G401.6 (cell line): ENCODE data around the gene SHROOM2.
"Not testable (repeated sequence)": the region's sequence is repeated elsewhere in the genome, so short reads cannot be mapped to it uniquely, and the experiment has no call there.

Experiments
- FAIRE-seq: peaks from 2 replicates; lab custom pipeline; 2012; peaks lifted over from hg19 to GRCh38; lab: Jason Lieb, UNC

The SHROOM2 gene, protein sequence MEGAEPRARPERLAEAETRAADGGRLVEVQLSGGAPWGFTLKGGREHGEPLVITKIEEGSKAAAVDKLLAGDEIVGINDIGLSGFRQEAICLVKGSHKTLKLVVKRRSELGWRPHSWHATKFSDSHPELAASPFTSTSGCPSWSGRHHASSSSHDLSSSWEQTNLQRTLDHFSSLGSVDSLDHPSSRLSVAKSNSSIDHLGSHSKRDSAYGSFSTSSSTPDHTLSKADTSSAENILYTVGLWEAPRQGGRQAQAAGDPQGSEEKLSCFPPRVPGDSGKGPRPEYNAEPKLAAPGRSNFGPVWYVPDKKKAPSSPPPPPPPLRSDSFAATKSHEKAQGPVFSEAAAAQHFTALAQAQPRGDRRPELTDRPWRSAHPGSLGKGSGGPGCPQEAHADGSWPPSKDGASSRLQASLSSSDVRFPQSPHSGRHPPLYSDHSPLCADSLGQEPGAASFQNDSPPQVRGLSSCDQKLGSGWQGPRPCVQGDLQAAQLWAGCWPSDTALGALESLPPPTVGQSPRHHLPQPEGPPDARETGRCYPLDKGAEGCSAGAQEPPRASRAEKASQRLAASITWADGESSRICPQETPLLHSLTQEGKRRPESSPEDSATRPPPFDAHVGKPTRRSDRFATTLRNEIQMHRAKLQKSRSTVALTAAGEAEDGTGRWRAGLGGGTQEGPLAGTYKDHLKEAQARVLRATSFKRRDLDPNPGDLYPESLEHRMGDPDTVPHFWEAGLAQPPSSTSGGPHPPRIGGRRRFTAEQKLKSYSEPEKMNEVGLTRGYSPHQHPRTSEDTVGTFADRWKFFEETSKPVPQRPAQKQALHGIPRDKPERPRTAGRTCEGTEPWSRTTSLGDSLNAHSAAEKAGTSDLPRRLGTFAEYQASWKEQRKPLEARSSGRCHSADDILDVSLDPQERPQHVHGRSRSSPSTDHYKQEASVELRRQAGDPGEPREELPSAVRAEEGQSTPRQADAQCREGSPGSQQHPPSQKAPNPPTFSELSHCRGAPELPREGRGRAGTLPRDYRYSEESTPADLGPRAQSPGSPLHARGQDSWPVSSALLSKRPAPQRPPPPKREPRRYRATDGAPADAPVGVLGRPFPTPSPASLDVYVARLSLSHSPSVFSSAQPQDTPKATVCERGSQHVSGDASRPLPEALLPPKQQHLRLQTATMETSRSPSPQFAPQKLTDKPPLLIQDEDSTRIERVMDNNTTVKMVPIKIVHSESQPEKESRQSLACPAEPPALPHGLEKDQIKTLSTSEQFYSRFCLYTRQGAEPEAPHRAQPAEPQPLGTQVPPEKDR (N-terminal part only)

DNA sequence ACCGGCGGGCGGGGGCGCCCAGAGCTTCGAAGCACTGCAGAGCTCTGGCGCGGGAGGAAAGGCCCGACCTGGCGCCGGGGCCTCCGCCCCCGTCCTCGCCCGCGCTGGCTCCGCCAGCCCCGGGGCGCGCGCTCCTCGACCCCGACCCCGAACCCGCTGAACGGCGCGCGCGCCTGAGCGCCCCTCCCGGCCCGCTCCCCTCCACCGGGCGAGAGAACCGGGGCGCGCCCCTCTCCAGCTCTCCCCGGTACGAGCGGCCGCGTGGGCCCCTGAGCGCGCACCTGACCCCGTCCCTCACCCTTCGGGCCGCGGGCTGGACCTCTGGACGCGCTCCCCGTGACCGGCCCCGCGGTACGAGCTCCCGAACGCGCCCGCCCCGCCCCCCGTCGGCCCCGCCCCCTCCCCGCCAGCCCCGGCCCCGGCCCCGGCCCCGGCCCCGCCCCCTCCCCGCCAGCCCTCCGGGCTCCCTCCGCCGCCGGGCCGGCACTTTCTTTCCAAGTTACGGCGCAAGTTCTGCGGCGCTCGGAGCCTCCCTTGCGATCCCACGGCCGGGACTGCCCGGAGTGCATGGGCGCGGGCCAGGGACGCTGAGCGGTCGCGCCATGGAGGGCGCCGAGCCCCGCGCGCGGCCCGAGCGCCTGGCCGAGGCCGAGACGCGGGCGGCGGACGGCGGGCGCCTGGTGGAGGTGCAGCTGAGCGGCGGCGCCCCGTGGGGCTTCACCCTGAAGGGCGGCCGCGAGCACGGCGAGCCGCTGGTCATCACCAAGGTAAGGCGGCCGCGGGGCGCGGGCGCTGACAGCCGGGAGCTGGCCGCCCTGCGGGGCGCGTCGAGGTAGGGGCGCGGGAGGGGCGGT lies at the start of gene SHROOM2:
Gene SHROOM2, plus strand, starts transcription at position 486 of the 854 bp plus-strand sequence. Its CDS starts 117 bp downstream, at position 603.
- no peak for FAIRE-seq

DNA sequence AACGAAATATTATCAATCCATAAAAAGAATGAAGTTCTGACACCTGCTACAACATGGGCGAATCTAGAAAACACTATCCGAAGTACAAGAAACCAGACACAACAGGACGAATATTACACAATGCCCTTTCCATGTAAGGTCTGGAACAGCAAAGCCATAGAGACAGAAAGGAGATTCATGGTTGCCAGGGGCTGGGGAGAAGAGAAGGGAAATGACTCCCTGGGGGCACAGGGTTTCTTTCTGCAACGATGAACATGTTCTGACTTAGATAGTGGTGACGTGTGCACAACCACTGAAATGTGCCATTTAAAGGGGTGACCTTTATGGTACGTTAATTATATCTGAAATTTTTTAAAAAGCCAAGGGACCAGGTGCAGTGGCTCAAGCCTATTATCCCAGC lies 48.9 kb upstream of the SHROOM2 start:
- no peak for FAIRE-seq

DNA sequence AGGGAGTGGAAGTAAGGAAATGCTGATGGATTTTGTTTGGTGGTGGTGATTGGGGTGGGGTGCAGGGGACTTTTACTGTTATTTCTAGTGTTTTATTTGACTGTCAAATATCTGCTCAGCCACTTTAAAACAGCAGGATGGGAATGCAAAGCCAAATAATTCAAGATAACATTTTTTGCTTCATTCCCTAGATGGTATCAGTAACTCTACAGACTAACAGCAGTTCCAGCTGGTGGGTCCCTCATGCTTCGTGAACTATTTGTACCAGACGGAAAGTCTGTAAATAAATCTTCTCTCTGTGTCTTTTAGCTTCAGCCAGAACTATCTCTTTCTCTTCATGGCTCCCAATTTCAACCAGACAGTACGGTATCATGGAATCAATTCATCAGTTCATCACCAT lies 48.1 kb upstream of the SHROOM2 start:
- FAIRE-seq: no peak

DNA sequence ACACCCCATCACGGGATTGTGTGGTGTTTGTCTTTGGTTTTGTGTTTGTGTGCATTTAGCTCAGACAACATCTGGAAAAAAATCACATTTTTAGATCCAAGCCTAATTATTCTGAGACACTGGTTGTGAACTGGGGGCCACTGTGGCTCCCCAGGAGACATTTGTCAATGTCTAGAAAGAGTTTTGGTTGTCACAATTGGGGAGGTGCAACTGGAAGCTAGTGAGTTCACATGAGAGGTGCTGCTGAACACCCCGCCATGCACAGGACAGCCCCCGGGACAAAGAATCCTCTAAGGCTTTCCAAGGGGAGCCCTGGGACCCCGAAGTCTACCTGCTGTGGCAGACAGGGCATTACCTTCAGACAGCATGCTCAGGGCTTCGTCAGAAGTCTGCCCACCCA lies 47.1 kb upstream of the SHROOM2 start:
- FAIRE-seq: no peak

DNA sequence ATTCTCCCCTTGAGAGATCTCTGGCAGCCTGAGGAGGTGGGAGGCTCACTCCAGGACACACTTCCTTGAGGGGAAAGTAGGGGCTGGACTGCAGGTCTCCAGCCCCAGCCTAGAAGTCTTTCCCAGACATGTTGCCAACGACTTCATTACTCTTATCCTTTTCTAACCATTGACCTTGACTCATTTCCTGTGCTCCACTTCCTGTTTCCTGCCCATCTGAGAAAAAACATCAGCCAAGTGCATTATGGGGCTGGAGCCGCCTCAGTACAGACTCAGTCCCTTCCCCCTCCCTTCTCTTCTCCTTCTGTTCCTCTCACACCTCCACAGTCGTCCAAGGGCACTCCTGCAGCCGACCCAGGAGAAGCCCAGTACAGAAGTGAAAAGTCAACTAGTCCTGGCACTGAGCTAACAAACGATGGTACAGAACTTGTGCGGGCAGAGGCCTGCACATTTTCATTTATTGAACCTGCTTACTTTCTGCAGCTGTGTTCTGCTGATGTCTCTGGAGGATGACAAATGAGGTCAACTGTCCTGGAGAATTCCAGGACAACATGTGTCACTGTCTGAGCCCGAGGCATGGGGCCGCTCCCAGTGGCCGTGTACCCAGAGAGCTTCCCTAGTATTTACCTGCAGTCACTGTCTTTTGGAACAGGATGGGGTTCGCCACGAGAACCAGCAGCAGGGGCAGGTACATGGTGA lies 40.7 kb upstream of the SHROOM2 start:
- FAIRE-seq: no peak

DNA sequence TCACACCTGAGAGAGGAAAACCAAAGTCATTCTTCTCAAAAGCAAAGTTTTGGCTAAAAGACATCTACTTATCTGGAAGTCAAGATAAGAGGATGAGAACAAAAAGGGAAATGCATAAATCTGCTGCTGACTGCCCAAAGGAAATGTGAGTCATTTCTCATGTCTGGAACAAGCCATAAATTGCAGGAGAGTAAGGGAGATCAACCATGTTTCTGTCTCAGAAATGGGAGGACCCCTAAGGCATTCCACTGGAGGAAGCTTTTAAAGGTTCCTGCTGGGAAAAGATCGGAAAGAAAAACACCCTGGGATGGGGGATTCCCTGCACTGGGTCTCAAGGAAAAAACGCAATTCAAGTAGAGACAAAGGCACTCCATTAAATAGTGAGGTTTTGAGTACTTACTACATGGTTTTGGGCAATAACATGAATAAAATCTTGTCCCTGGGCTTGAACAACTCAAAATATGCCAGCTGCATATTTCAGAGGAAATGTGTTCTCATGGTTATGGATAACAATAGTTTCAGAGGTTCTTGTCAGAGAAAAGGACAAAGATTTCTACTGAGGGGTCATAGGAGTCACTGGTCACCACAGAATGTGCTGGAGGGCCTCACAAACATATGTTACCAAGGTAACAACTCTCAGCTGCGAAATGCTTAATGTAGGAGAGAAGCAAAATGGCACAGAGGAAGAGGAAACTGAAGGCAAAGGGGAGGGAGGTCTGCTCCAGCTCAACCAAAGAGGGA lies 39.9 kb upstream of the SHROOM2 start:
- FAIRE-seq: no peak

DNA sequence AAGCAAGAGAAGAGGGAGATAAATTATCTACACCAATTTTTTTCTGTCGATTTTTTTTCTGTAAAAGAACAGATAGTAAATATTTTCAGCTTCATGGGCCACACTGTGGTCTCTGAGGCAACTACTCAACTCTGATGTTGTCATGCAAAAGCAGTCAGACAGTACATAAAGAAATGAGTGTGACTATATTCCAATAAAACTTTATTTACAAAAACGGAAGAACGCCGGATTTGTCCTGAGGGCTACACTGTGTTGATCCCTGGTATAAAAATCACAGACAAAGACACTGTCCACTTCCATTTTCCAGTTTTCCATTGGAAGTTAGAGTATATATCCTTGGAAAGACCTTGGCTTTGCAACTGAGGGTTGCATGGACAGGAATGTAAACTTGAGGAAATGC lies 38.6 kb upstream of the SHROOM2 start:
- no peak for FAIRE-seq

DNA sequence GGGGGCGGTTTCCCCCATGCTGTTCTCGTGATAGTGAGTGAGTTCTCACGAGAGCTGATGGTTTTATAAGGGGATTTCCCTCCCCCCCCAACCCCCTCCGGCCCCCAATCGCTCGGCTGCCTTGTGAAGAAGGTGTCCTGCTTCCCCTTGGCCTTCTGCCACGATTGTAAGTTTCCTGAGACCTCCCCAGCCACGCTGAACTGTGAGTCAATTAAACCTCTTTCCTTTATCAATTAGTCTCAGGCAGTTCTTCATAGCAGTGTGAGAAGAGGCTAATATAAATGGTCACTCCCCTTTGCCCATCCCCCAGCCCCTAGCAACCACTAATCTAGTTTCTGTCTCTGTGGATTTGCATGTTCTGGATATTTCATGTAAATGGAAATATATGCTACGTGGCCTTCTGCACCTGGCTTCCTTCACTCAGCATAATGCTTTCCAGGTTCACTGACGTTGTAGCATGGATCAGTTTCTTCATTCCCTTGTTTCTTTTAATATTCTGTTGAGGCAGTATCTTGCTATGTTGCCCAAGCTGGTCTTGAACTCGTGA lies 37.0 kb upstream of the SHROOM2 start:
- no peak for FAIRE-seq

DNA sequence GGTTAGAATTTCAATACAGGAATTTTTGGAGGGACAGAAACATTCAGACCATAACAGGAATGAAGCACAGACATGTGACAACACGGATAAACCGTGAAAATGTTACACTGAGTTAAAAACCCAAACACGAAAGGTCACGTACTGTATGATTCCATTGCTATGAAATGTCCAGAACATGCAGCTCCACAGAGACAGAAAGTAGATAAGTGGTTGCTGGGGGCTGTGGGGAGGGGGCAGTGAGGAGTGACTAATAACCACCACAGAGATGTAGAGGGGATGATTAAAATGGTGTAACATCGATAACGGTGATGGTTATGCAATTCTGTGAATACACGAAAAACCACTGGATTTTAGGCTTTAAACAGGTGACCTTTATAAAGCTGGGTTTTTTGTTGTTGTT lies 28.9 kb upstream of the SHROOM2 start:
- no peak for FAIRE-seq

DNA sequence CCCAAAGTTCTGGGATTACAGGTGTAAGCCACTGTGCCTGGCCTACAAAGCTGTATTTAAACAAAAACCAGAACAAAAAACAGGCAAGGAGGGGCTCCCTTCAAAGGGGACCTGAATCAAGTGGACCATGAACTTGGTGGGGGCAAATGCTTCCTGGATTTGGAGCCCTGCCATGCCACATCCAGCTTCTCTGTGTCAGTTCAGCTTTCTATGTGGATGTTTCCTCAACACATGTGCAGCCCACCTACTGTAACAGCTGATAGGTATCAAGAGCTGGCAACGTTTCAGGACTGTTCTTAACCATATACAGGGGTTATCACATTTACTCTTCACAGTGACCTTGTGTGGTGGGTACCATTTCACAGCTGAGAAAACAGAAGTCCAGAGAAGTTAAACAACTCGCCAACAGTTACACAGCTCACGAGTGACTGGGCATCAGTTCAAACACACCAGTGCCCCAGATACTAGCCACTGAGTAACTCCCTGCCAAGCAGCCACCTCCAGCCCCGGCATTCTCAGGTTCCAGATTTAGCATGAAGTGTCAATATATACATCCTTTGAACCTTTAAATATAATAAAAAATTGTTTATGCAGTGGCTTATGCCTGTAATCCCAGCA lies 28.1 kb upstream of the SHROOM2 start:
- no peak for FAIRE-seq

DNA sequence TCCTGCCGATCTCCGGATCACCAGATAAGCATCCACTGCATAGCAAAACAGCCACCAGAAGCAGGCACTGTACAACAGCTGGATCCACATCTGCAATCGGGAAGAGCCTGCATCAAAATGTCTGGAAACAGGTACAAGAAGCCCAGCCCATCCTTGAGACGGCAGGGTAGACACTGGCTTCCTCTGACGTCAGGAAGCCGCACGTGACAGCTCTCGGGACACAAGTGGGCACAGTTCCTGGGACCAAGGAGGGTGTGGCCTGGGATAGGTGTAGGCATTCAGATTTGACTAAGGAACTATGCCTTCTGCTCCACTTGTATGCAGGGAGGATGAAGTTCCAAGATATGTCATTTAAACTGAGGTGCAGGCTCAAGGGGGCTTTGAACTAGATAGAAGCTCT lies 26.9 kb upstream of the SHROOM2 start:
- FAIRE-seq: no peak

DNA sequence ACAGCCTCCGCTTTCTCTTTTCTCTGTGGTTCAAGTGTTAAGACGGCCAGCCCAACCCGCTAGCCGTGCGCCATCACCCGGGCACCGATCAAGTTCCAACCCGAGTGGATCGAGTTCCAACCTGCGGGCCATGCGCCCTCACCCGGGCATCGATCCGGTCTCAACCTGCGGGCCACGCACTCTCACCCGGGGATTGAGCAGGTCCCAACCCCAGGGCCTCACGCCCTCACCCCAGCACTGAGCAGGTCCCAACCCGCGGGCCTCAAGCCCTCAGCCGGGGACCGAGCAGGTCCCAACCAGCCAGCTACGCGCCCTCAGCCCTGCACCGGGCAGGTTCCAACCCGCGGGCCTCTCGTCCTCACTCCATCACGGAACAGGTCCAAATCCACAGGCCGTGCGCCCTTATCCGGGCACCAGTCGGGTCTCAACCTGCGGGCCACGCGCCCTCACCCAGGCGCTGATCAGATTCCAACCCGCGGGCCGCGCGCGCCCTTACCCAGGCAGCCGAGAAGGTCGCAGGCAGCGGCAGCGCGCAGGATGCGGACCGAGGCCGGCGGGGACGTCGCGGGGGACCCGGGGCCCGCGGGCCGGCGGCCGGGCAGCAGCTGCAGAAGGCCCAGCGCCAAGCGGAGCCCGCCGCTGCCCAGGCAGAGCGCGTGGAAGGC lies 21.0 kb upstream of the SHROOM2 start:
- no peak for FAIRE-seq

DNA sequence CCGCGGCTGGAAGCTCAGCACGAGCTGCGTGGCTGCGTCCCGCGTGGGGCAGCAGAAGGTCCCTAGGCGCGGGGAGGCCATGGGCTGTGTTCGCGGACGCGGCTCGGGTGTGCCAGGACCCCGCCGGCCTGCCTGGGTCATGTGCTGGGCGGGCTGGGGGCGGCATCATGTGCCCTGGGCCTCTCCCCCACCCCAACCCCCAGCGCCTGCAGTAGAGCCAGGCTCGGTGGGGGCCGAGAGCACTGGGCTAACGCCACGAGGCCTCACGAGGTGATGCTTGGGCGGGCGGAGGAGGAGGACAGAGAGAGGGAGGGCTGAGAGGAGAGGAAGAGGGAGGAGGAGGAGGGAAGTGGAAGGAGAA lies 20.5 kb upstream of the SHROOM2 start, which contains the start of gene GPR143:
Gene GPR143, minus strand, starts transcription at position 111 of the 361 bp plus-strand sequence. Its CDS starts 30 bp downstream, at position 81.
- FAIRE-seq: no peak

DNA sequence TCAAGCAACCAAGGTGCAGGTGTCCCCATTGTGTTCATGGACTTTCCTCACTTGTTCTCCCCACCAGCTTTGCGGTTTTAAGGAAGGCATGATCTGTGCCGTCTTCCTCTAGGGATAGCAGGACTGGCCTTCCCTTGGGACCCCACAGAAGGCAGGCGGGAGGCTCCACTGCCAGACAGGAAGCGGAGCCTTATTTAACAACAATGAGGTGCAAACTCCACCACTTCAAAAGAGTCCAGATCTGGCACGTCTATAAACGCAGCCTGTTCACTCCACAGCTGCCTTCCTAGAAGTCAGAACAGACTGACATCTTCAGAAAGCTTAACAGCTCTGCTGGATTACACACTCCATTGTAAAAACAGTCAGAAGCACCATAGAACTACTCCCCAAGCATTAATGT lies 18.9 kb upstream of the SHROOM2 start:
- FAIRE-seq: no peak

DNA sequence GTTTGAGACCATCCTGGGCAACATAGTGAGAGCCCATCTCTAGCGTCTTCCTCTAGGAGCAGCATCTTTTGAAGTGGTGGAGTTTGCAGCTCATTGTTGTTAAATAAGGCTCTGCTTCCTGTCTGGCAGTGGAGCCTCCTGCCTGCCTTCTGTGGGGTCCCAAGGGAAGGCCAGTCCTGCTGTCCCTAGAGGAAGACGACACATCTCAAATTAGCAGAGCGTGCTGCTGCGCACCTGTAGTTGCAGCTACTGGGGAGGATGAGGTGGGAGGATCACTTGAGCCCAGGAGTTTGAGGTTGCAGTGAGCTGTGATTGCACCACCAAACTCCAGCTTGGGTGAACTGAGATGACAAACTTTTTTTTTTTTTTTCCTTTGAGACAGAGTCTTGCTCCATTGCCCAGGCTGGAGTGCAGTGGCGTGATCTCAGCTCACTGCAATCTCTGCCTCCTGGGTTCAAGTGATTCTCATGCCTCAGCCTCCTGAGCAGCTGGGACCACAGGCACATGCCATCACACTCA lies 17.8 kb upstream of the SHROOM2 start:
- not testable (repeated sequence) for FAIRE-seq

DNA sequence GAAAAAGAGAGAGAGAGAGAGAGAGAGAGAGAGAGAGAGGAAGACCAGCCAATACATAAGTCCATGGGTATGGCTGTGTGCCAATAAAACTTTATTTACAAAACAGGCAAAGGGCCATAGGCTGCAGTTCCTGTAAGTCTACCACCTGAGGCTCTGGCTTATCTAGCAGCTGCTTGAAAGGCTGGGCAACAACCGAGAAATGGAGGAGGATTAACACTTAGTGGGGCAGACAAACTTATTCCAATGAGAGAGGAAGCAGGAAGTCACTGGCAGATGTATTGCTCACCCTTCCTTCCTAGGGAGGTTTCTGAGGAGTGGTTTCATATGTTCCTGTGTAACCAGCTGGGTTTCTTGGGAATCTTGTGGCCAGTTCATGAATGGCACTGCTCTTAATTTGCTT lies 15.9 kb upstream of the SHROOM2 start:
- no peak for FAIRE-seq

DNA sequence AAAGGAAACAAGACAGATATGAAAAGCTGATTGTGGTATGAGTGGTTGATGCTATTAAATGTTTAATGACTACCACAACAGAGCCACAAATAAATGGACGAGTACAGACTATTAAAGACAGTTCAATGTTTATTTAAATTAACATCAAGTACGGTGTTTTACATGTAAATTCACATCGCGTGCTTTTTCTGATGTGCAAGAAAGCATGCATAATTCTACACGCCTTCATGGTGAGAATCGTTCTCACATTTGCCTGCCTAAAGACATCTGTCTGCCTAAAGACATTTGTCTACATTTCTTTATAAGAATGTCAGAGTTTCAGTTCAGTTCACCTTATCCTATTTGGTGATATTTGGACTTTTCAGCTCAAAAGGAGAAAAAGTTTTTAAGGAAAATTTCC lies 13.3 kb upstream of the SHROOM2 start:
- no peak for FAIRE-seq

DNA sequence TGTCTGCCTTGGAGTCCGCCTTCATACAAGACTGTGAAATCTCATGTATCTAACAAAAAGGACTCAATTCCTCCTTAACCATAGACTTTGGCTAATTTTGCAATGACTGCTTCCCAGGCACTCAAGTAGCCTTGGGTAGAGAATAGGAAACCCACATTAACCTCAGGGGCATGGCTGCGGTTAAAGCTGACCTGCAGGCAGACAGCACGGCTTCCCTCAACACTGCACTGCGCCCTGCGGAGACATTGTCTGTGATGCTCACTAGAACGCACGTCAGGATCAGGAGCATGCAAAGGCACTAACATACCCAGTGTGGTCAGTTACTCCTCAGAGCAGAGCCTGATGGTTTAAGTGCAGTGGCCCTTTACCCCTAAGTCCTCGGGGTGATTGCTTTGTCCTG lies 10.3 kb upstream of the SHROOM2 start:
- FAIRE-seq: no peak

DNA sequence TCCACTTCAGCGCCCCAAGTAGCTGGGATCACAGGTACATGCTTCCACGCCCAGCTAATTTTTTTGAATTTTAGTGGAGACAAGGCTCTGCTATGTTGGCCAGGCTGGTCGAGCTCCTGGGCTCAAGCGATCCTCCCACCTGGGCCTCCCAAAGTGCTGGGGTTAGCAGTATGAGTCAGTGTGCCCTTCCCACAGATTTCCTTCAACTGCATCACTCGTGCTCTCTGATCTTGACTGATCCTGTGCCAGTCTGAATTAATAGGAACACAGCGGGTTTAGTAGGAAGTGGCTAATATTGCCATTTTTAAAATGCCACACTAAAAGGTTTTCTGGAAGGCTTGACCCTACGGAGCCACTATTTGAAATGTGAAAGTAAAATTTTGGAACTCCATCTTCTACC lies 4.3 kb upstream of the SHROOM2 start:
- FAIRE-seq: no peak
